NCI-H69 (cell line): ENCODE results near the gene GPR135.
"Not testable (repeated sequence)": the region's sequence is repeated elsewhere in the genome, so short reads cannot be mapped to it uniquely, and the experiment has no call there.

ENCODE experiments used
- DNase-seq: peaks from one replicate; lab custom pipeline; 2025; lab: John Stamatoyannopoulos, UW

GPR135 gene

DNA sequence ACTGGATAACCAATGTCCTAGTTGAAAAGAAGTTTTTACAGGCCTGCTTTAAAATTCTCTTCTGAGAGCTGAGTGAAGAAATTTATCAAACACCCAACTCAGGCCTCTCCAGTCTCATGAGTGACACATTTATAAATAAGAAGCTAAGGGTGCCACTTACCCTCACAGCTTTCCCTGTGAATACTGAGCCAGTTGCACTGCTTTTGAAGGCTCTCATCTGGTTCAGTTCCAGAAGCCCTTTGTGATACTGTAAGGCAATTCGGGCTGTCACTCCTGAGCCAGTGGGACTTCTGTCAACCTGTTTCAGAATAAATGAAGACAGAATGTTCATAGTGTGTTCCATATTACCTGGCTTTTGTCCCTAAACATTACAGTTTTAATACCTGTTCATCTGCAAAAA, 10.5 kb upstream of the GPR135 start:
- DNase-seq: no peak

DNA sequence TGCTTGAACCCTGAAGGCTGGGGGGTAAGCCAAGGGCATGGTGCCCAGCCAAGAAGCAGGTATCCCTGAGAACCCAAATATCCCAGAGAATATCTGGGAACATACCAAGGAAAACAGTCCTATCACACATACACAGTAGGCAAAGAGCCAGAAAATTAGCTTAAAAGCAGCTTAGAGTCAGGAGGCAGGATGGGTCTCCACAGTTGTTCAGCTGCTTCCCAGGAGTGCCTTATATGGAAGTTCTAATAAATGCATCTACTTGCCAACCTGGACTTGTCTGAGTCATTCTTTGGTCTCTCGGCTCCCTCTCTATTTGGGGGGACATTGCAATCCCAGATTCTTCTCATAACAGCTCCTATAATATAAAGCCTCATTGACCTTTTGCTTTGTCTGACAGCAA, 9.0 kb upstream of the GPR135 start:
- DNase-seq: no peak

- DNase-seq: peak; percentile 86
These were observed 479 bp downstream of the GPR135 start for GRCh38 chr14:59464486-59465315.

DNA sequence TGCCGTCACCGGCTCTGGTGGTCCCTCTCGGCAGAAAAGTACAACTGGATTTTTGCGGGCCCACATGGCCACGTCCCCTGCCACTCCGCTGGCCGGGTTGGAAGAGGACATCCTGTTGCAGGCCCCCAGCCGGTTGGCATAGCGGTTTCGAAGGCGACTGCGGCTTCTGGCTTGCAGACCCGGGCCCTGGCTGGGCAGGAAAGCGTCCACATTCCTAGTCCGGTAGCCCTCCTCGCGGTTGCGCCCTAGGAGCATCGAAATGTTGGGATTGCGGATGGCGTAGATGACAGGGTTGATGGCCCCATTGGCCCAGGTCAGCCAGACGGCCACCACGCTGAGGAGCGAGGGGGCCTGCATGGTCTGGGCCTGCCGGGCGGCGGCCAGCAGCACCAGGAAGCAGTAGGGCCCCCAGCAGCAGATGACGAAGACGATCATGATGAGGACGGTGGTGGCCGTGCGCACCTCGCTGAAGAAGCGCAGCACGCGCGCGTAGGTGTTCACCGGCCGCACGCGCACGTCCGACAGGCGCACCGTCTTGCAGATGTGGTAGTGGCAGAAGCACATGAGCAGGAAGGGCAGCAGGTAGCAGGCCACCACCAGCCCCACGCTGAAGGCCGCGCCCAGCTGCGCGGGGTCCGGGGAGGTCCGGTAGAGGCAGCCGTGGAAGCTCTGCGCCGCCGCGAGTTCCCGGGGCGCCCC, 1.2 kb downstream of the GPR135 start:
- peak; percentile 78 for DNase-seq

DNA sequence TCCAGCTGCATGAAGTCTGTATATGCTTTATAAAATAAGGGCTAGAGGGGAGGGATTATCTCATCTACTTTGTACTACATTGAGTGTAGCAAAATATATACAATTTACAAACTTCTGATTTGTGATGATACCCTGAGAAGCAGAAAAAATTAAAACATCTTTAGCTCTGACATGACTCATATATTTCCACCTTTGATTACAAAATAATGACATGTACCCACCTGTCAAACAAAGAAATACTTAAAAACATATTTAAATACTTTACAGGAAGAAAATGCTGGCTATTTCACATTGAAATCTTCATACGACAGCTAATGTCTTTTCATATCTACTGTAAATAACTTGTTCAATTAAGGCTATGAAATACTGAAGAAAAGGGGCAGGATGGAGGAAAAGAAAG, 3.3 kb downstream of the GPR135 start:
- DNase-seq: no peak

- DNase-seq: no peak
These were observed 4.8 kb downstream of the GPR135 start for GRCh38 chr14:59460378-59460777.

DNA sequence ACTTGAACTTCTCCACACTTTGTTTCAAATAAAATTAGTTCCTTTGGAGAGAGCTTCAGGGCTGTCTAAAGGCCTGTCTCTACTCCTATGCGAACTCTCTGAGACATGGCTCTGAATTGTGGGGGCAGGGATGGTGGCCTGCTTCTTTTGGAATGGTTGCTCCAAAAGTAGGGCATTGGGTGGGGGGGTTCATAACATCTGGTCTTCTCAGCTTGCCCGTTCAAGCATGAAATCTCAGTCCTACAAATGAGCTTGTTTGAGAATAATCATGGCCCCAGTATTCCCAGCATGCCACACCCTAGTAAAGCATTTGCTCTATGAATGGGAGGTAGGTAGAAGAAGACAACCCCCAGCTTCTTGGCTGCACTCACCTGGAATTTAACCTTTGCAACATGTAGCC, 6.7 kb downstream of the GPR135 start:
- peak; percentile 73 for DNase-seq

DNA sequence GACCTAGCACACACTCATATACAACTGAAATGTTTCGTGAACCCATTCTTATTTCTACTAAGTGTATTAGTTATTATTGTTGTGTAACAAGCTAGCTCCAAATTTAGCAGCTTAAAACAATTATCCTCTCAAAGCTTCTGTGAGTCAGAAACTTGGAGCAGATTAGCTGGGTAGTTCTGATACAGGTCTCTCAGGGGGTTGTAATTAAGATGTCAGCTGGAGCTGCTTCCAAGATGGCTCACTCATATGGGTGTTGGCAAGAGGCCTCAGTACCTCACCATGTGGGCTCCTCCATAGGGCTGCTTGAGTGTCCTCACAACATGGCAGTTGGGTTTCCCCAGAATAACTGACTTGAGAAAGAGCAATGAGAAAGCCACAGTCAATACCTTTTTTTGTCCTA, 9.8 kb downstream of the GPR135 start:
- no peak for DNase-seq

DNA sequence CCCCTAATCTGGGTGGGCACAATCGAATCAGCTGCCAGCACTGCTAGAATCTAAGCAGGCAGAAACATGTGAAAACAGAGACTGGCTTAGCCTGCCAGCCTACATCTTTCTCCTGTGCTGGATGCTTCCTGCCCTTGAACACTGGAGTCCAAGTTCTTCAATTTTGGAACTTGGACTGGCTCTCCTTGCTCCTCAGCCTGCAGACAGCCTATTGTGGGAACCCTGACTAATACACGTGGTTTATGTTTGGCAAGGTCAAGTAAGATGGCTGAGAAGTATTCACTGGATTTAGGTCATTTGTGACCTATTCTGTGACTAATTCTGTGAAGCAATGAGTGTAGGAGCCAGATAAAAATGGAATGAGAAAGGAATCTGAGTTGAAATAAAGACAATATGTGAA, 11.0 kb downstream of the GPR135 start:
- DNase-seq: no peak

GRCh38 chr14:59451849-59452248, 13.3 kb downstream of the GPR135 start:
- no peak for DNase-seq

DNA sequence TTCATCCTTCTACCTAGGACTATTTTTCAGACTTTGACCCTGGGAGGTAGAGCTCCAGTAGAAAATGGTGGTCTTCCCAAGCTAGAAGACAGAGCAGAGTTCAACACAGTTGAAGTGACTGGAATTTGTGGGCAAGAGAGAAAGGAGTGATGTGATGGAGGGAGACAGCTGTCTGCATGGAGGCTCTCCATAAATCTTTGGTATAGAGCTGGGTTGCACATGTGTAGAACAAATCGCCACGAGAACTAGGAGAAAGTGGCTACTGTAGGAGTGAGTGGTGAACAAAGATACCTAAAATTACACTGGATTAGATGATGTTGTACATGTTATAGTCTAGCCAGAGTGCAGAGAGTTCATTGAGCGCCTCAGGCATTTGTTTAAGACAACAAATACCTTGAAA, 14.5 kb downstream of the GPR135 start:
- no peak for DNase-seq

DNA sequence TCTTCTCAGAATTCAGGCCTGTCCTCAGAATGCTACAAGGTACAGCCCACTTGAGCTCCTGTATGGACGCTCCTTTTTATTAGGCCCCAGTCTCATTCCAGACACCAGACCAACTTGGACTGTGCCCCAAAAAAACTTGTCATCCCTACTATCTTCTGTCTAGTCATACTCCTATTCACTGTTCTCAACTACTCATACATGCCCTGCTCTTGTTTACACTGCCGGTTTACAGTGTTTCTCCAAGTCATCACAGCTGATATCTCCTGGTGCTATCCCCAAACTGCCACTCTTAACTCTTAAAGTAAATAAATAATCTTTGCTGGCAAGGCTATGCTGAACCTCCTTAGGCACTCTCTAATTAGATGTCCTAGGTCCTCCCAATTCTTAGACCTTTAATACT, 16.5 kb downstream of the GPR135 start:
- not testable (repeated sequence) for DNase-seq

GRCh38 chr14:59439256-59439965, 25.8 kb downstream of the GPR135 start:
- no peak for DNase-seq

GRCh38 chr14:59438195-59438647, 27.0 kb downstream of the GPR135 start:
- DNase-seq: no peak

GRCh38 chr14:59435987-59436386, 29.2 kb downstream of the GPR135 start:
- DNase-seq: no peak

DNA sequence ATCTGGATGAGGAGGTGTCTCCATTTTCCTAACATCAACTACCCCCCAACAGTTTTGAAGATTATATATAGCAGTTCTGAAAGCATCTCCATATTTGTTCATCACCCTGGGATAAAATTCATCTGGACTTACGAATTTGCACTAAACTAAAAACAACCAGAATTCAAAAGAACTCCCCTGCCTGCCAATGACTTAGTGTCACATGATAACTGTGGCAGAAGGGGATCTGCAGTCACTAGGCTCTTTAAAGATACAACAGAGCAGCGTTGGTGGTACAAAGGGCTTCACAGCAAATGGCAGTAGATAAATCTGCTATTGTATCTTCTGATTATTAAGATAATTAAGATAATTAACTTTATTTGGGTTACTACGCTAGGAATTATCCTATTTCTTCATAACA, 30.1 kb downstream of the GPR135 start:
- DNase-seq: no peak

DNA sequence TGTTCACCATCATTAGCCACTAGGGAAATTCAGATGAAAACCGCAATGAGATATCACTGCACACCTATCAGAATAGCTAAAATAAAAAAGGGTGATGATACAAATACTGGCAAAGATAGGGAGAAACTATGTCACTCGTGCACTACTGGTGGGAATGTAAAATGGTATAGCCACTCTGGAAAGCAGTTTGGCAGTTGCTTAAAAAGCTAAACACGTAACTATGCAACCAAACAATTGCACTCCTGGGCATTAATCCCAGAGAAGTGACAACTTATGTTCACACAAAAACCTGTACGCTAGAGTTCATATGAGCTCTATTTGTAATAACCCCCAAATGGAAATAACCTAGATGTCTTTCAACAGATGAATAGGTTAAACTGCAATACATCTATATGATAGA, 35.4 kb downstream of the GPR135 start:
- DNase-seq: no peak

- DNase-seq: no peak
These were observed 36.6 kb downstream of the GPR135 start for GRCh38 chr14:59428581-59429012.

GRCh38 chr14:59427653-59428580, 37.3 kb downstream of the GPR135 start:
- DNase-seq: peak; percentile 43

DNA sequence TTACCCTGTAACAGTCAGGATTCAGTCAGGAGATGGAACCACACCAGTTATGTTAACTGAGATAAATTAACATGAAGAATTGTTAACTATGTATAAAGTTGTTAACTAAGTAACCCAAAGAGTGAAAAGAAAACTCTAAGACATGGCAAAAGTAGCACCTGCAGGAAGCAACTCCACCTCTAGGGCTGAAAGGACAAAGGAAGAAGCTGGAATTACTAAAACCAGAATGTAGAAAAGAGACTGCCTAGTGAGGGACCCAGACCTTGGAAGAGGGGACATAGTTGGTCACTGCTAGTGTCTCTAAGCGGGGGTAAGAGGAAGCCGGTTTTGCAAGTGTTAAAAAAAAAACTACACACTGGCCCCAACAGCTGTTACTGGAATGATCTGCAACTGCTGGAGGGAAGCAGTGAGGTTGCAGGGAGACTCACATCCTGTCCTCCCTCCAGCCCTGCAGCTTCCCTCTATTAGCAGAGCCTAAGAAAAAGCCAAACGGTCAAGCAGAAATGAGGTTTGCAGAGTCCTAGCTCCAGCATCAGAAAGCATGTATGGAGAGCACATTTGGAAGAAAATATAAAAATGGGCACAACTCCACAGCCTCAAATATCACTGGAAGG, 39.8 kb downstream of the GPR135 start:
- DNase-seq: peak; percentile 26
